GM19467 (cell line): ENCODE results near the gene HSD3B7.
"Not testable (repeated sequence)": the region's sequence is repeated elsewhere in the genome, so short reads cannot be mapped to it uniquely, and the experiment has no call there.

ENCODE experiments used
- ATAC-seq: cut with Tn5 transposase; IDR thresholded peaks from one replicate; pipeline ENCODE4 v1.9.1; 2021; ENCODE audit warnings: mild to moderate bottlenecking, moderate library complexity; ENCODE audit not compliant: unreplicated experiment

HSD3B7 gene

DNA sequence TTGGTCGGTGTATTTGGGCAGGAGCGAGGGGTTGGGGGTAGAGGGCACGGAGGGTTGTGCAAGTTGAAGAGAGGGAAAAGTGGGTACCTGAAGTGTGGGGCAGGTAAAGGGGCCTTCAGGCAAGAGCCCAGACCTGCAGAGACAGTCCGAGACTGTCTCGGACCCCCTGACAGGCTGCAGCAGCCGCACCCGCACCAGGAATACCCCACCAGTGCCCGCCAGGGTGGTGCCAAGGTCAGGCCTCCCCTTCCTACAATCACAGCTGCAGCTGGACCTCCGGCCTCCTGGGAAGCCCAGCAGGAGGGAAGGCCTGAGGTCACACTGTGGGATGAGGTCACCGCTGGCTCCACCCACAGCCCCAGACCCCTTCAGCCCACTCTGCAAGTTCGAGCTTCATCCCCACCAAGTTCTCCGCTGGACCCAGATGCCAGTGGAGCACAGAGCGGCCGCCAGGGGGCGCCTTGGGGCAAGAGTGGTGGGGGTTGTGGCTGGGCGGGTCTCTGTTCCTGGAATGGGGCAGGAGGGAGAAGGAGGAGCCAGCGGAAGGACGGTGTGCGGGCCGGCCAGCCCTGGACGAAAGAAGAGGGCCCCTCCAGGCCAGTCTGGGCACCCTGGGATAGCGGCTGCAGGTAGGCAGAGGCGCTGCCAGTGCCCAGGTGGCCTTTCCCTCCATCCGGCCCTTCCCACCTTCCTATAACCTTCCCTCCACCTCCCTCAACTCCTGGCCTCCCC lies at the start of gene HSD3B7:
Gene HSD3B7, plus strand, starts transcription at position 539 of the 732 bp plus-strand sequence. CDS start 452 bp downstream, outside the sequence.
- no peak for ATAC-seq

DNA sequence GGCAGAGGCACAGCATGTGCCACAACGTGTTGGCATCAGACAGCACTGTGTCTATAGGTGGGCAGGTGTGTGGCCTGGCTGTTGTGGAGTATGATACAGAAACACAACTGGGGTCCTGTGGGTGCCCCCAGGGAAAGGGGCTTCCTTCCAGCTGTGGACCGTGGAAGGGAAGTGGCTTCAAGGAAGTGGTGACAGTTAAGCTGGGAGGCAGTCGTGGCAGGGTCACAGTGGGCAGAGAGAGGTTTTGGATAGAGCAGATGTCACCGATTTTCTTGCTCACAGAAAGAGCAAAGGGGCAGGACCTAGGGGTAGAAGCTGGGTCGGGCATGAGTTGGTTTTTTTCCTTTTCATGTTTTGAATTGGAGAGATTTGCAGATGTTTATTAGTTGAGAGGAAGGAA lies 47.3 kb upstream of the HSD3B7 start:
- ATAC-seq = no peak

DNA sequence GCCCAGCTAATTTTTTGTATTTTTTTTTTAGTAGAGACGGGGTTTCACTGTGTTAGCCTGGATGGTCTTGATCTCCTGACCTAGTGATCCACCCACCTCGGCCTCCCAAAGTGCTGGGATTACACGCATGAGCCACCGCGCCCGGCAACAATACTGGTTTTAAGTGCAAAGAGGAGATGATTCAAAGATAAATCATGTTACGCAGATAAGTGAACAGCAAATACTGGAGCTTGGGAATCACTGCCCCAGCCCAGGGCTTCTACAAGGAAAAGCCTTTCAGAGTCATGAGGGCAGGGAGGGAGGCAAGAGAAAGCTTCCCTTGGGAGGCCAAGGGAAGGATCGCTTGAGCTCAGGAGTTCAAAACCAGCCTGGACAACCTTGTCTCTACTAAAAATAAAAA lies 45.4 kb upstream of the HSD3B7 start:
- not testable (repeated sequence) for ATAC-seq

DNA sequence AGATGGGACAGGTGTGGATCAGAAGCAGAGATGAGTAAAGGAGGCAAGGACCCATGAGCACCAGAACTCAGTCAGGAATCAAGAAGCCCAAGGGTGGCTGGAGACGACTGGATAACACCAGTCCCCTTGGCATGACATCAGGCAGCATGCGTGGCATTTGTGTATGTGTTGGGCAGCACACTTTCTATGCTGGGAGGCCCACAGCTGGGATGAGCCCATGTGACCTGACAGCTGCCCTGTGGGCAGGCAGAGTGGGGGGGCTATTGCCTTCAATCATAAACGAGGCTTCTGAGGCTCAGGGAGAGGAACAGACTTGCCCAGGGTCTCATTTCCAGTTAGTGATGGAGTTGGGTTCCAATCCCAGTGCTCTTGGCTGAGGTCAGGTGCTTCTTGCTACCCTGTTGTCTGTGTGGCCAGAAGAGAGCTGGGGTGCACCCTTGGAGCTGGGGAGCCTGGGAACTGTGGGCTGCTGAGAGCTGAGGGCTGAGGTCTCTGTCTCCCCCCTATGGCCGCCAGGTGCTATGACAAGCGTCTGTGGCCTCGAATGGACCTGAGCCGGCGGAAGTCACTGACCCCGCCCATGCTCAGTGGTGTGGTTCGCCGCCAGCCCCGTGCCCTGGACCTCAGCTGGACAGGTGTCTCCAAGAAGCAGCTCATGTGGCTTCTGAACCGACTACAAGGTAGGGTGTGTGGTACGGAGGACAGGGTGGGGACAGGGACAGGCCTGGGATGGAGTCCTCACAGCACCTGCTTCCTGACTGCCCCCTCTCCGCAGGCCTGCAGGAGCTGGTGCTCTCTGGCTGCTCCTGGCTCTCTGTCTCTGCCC lies 43.2 kb upstream of the HSD3B7 start:
- ATAC-seq = peak; percentile 82

DNA sequence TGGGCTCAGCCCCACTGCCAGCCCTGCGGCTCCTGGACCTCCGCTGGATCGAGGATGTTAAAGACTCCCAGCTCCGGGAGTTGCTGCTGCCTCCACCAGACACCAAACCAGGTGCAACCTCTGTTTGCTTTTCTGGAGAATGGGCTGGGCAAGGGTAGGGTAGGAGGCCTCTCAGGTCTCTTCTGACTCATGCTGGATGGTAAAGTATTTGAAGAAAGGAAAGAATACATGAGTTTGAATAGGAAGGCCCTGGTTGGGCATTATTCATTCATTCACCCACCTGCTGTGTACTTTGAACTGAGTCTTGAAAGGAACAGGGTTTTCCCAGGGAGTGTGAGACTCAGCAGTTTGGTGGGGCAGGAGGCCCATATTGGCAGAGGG lies 42.6 kb upstream of the HSD3B7 start:
- no peak for ATAC-seq

DNA sequence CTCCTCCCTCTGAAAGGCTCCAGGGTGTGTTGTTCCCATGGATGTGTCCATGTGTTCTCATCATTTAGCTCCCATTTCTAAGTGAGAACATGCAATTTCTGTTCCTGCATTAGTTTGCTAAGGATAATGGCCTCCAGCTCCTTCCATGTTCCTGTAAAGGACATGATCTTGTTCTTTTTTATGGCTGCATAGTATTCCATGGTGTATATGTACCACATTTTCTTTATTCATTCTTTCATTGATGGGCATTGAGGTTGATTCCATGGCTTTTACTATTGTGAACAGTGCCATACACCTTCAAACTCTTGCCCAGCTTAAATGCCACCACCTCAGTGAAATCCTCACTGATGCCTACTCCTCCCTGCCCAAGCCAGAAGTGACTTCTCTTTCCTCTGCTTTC lies 40.7 kb upstream of the HSD3B7 start:
- no peak for ATAC-seq

DNA sequence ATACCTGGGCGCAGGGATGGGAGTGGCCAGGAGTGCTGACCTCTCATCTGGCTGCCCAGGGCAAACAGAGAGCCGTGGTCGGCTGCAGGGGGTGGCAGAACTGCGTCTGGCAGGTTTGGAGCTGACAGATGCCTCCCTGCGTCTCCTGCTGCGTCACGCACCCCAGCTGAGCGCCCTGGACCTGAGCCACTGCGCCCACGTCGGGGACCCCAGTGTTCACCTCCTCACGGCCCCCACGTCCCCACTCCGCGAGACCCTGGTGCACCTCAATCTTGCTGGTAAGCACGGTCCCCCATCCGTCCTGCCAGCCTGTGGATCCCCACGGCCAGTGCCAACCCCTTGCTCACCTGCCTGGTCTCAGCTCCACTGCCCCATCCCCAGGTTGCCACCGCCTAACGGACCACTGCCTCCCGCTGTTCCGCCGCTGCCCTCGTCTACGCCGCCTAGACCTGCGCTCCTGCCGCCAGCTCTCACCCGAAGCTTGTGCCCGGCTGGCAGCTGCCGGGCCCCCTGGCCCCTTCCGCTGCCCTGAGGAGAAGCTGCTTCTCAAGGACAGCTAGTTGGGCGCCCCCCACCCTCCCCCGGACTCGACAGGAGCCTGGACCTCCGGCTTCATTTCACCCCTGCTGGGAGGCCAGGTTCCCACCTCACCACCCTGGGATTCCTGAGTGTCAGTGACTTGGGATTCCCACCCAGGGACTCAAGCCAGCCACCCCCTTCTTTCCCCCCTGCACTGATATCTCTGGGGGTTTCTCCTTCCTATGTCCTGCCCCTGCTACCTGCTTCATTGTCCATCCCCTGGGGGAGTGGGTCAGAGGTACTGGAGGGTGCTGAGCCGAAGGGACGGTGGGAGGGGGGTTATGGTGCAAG lies 38.1 kb upstream of the HSD3B7 start:
- ATAC-seq = no peak

DNA sequence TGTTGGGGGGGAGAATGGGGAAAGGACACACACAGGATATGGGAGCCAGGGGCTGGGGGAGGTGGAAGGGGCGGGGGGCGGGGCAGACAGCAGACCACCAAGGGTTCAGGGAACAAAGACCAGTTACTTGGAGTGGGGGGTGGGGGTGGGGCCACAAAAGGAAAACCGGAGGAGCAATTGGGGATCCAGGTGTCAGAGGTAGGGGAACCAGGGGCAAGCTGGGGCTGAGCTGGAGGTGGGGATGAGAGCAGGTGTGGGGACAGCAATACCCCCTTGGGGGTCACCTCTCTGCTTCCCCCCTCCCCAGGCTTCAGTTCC lies 37.5 kb upstream of the HSD3B7 start:
- ATAC-seq = no peak

DNA sequence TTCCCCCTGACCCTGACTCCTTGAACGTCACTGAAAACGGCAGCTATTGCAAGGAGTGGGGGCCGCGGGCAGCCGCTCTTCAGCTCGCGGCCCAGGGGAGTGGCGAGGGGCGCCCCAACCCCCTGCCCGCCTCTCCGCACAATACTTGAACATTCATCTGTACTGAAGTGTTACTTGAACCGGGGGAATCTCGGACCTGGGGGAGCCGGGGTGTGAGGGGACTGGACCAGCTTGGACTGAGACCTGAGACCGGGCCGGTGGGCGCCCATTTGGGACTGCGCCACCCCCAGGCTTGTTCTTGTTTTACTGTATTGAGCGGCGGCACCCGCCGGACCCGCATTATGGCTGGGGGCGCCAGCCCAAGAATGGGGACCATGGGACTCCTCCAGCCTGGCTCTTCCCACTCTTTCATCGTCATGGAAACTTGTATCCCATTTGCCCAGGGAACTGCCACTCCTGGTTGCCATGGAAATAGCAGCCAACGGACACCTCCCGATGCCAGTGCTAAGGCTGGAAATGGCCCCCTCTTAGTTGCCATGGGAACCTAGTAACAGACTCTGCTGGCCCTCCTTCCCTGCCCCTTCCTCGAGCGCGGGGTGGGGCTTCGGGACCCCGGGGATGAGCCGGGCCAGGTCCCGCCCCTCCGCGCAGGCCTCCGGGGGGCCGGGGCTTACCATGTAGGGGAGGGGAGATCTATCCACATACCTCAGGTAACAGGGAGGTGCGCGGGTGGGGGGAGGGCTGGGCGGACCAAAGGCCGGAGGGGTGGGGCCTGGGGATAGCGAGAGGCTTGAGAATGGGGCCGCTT lies 36.9 kb upstream of the HSD3B7 start:
- ATAC-seq = no peak

DNA sequence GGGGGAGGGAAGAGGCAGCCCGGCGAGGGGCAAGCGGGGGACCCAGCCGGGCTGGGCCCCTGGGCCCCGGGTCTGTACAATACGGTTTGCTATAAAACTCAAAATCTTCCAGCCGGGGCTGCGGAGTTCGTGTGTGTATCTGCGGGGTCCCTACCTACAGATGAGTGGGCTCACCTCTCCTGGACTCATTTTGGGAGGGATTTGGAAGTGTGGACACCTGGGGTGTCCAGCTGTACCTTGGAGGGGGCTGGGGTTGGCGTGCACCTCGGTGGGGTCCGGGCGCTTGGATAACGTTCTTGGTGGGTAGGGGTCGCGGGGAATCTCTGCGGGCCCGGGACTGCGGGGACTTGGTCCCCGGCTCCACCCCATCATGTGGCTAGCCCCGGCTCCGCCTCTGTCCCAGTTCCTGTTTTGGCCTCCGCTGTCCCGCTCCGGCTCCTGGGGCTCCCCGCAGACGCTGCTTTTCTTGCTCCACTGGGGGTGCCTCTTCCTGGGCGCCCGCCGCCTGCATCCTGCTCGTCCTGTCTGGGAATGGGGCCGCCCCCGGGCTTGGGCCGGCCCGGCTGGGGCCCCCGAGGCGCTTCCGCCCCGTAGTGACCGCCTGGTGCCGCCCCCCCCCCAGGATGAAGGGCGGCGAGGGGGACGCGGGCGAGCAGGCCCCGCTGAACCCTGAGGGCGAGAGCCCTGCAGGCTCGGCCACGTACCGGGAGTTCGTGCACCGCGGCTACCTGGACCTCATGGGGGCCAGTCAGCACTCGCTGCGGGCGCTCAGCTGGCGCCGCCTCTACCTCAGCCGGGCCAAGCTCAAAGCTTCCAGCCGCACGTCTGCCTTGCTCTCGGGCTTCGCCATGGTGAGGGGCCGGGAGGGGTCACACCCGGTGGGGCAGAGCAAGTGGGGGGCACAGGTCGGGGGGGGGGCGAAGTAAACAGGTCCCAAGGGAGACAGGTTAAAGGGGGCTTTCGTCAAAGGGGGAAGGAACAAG lies 36.0 kb upstream of the HSD3B7 start, which contains the start of gene ORAI3:
Gene ORAI3, plus strand, starts transcription at position 402 of the 983 bp plus-strand sequence. Its CDS starts 222 bp downstream, at position 624.
- ATAC-seq = peak; percentile 61

DNA sequence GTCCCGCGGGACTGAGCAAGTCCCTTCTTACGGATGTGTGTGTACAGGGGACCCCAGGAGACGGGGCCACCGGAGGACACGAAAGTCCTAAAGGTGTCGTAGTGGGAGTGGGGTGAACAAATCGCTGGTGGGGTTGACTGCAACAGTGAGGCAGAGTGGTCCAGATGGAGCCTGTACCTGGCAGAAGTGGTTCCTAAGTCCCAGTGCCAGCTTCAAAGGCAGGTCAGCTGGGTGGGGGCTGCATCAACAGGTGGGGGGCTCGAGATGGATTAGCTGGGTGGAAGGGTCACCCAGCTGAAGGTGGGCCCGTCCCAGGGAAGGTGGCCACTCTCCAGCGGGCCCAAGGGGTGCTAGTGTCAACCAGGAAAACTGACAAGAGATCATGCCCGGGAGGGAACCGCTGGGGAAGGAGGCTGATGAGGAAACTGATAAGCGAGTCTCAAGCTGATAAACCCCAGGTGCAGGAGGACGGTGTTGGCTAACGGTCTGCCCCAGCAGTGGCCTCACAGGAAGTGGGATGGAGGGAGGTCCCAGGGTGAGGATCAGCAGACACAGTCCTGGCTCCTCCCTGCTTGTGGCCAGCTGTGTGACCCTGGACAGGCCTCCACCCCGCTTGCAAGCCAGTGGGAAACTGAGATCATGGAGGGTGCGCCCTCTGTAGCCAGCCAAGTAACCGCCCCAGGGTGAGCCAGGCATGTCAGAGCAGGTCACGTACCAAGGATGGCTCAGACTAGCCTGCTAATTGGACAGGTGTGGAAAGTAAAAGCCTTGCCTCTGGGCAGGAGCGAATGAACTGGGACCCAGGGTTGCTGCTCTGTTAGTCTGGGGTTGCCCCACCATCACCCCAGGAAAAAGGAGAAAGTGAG lies 35.1 kb upstream of the HSD3B7 start:
- peak; percentile 39 for ATAC-seq

DNA sequence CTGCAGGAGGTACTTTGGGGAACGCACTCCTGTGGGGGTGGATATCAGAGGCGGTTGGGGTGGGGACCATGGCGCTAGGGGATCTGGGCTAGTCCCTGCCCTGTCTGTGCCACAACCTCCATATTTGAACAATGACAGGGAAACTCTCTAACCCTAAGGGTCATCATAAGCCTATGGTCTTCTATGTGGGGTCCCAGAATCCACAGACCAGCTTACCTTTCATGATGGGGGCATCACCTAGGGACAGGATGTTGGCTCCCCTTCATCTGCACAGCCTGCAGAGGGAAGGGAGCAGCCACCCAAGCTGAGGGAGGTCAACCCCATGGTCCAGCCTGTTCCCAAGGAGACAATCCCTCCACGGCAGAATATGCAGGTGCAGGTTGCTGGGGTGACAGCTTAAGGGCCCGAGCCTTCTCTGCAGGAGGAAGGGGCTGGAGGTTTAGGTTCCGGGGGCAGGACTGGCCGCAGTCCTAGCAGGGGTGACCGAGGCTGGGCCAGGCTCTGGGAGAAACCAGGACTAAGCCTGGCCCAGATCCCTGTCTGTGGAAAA lies 34.4 kb upstream of the HSD3B7 start:
- ATAC-seq = no peak

DNA sequence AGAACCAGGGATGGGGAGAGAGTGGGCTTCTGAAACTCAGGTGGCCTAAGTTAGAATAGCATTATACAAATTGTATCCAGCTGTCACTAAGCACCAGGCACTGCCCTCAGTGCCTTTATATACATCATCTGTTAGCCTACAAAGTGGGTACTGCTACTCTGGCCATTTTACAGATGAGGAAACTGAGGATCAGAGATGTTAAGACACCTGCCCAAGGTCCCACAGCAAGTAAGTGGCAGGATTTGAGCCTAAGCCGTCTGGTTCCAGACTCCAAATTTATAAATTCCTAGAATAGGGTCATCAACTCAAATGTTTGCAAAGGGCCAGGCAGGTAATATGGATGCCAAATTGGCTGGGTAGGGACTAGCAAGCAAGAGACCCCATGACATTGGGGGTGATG lies 33.8 kb upstream of the HSD3B7 start:
- no peak for ATAC-seq

DNA sequence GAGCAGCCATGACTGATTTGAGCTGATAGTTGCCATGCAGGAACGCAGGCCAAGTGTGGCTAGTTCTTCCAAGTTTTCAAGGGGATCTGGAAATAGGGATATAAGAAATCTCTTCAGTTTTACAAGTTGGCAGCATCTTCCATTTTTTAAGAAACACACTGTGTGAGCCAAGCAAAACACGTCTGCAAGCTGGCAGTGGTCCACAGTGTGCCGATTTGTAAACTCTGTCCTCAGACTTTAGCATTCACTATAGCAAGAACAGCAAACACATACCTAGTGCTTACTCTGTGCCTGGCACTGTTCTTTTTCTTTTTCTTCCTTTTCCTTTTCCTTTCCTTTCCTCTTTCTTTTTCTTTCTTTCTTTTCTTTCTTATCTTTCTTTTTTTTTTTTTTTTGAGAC lies 33.3 kb upstream of the HSD3B7 start:
- ATAC-seq = no peak

DNA sequence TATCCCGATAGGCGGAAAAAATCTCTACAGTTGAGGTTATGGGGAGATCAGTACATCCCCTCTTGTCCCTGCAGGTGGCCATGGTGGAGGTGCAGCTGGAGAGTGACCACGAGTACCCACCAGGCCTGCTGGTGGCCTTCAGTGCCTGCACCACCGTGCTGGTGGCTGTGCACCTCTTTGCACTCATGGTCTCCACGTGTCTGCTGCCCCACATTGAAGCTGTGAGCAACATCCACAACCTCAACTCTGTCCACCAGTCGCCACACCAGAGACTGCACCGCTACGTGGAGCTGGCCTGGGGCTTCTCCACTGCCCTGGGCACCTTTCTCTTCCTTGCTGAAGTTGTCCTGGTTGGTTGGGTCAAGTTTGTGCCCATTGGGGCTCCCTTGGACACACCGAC lies 31.9 kb upstream of the HSD3B7 start:
- no peak for ATAC-seq

DNA sequence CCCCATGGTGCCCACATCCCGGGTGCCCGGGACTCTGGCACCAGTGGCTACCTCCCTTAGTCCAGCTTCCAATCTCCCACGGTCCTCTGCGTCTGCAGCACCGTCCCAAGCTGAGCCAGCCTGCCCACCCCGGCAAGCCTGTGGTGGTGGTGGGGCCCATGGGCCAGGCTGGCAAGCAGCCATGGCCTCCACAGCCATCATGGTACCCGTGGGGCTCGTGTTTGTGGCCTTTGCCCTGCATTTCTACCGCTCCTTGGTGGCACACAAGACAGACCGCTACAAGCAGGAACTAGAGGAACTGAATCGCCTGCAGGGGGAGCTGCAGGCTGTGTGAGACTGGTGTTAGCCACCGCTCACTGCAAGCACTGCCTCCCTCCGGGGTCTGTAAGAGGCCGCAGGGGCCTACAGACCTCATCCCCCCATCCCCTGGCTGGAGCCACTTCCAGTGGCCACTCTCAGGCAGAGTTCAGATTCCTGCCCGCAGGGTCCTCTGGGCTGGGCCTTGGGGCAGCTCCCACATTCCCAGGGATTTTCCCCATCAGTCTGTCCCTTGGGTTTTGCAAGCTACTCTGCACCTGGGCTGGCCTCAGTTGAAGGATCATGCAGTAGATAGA lies 31.4 kb upstream of the HSD3B7 start:
- no peak for ATAC-seq

DNA sequence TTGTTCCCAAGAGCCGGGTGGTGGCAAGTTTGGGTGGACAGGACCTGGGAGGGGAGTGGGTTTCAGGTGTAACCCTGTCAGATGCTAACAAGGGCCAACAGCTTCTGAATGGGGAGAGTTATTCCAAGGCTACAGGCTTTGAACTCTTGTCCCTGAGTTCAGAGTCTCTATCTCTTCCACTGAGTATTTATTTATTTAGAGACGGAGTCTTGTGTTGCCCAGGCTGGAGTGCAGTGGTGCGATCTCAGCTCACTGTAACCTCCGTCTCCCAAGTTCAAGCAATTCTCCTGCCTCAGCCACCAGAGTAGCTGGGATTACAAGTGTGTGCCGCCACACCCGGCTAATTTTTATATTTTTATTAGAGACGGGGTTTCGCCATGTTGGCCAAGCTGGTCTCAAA lies 30.0 kb upstream of the HSD3B7 start:
- no peak for ATAC-seq
